Neutrophil (primary cell): Measurements from ENCODE around the gene TMEM151A.

Experiments used
- H3K27ac ChIP-seq: fragments of 200-600 bp; sonication (generic); 2 replicates; pipeline ENCODE4 v1.5.1; 2016; ENCODE audit warnings: mild to moderate bottlenecking, moderate library complexity
- H3K27me3 ChIP-seq: fragments of 200-600 bp; sonication (generic); 2 replicates; pipeline ENCODE4 v1.6.0; 2016; ENCODE audit warnings: mild to moderate bottlenecking
- H3K36me3 ChIP-seq: fragments of 200-600 bp; sonication (generic); 2 replicates; pipeline ENCODE4 v1.5.1; 2017
- H3K4me1 ChIP-seq, 2 experiments: fragments of 200-600 bp in 1 of 2; sonication (generic) in 1 of 2; 1 replicate in 1 of 2; 2 replicates in 1 of 2; pipeline versions ENCODE4 v1.5.1 to v1.6.1; 2013 to 2016; ENCODE audit warnings: low read depth in 1 of 2, low read length in 1 of 2, mild to moderate bottlenecking in 1 of 2, moderate library complexity in 1 of 2; ENCODE audit not compliant: control insufficient read depth in 1 of 2, insufficient read depth in 1 of 2
- H3K4me3 ChIP-seq, 2 experiments: fragments of 200-600 bp in 1 of 2; sonication (generic) in 1 of 2; 1 replicate in 1 of 2; 2 replicates in 1 of 2; pipeline ENCODE4 v1.5.1; 2013 to 2016; ENCODE audit warnings: low read depth in 1 of 2, low read length in 1 of 2, mild to moderate bottlenecking in 1 of 2, moderate library complexity in 1 of 2
- H3K9me3 ChIP-seq: fragments of 200-600 bp; sonication (generic); 2 replicates; pipeline ENCODE4 v1.5.1; 2016
- CTCF ChIP-seq: fragments of 200-600 bp; sonication (generic); IDR thresholded peaks from 2 replicates; pipeline ENCODE4 v1.5.1; 2016; ENCODE audit warnings: antibody characterized with exemption

The TMEM151A gene

GRCh38 chr11:66314561-66315497 lies 23.1 kb downstream of the TMEM151A start:
- Histone ChIP-seq H3K9me3 (no peaks in the 10 kb centered on the region), H3K27me3 (peaks cover 74% of the 10 kb centered on the region), H3K36me3 (no peaks in the 10 kb centered on the region), H3K27ac (no peak overlapping the region), H3K4me3 (no peak overlapping the region), H3K4me1 (peaks cover 31 to 35% of the 10 kb centered on the region in 2 experiments)
- TF ChIP-seq CTCF, result no peak

GRCh38 chr11:66315498-66315885 lies 23.8 kb downstream of the TMEM151A start:
- Histone ChIP-seq H3K27me3 (peaks cover 68% of the 10 kb centered on the region), H3K36me3 (no peaks in the 10 kb centered on the region), H3K9me3 (no peaks in the 10 kb centered on the region), H3K4me3 (no peak overlapping the region), H3K4me1 (peaks cover 31 to 35% of the 10 kb centered on the region in 2 experiments), H3K27ac (no peak overlapping the region)
- no peak for TF ChIP-seq CTCF

- Histone ChIP-seq H3K27ac (no peak overlapping the region), H3K4me1 (peaks cover 31 to 35% of the 10 kb centered on the region in 2 experiments), H3K27me3 (peaks cover 61% of the 10 kb centered on the region), H3K36me3 (no peaks in the 10 kb centered on the region), H3K9me3 (no peaks in the 10 kb centered on the region), H3K4me3 (no peak overlapping the region)
- no peak for TF ChIP-seq CTCF
Observed at GRCh38 chr11:66315921-66316811, 24.5 kb downstream of the TMEM151A start.

- Histone ChIP-seq H3K36me3 (no peaks in the 10 kb centered on the region), H3K27me3 (peaks cover 54% of the 10 kb centered on the region), H3K9me3 (no peaks in the 10 kb centered on the region), H3K27ac (no peak within 1 kb of the TSS), H3K4me1 (peaks cover 28 to 29% of the 10 kb centered on the region in 2 experiments), H3K4me3 (no peak within 1 kb of the TSS)
- TF ChIP-seq CTCF, result no peak
Observed at GRCh38 chr11:66316849-66317251, 25.2 kb downstream of the TMEM151A start, which contains the start of gene CD248. Gene CD248, minus strand, starts transcription at chr11:66317044. Its CDS starts 17 bp downstream, at chr11:66317027.

- Histone ChIP-seq H3K4me3 (no peak overlapping the region), H3K27ac (no peak overlapping the region), H3K9me3 (no peaks in the 10 kb centered on the region), H3K27me3 (peaks cover 53% of the 10 kb centered on the region), H3K36me3 (no peaks in the 10 kb centered on the region), H3K4me1 (peaks cover 23 to 24% of the 10 kb centered on the region in 2 experiments)
- TF ChIP-seq CTCF, result no peak
Observed at GRCh38 chr11:66317322-66317722, 25.6 kb downstream of the TMEM151A start.
